CD4-positive, alpha-beta memory T cell (primary cell): ENCODE measurements around the gene RGPD8. TPM values are rescaled to one million over a fixed set of nuclear protein-coding genes. Genes with fewer than 3 reads are reported as not detected.
"Not testable (repeated sequence)": the region's sequence is repeated elsewhere in the genome, so short reads cannot be mapped to it uniquely, and the experiment has no call there.

ENCODE experiments used
- CTCF ChIA-PET: fragments of 350-600 bp; sonication (Branson Sonifier 250); formaldehyde crosslinking; loops from one replicate; lab custom pipeline; 2021; ENCODE audit warnings: inconsistent platforms; ENCODE audit not compliant: partially characterized antibody; lab: Charles Lee
- POLR2A ChIA-PET: fragments of 350-600 bp; sonication (Branson Sonifier 250); formaldehyde crosslinking; loops from one replicate; lab custom pipeline; 2021; ENCODE audit not compliant: partially characterized antibody; lab: Charles Lee
- DNase-seq, 5 donors: peaks; one replicate each; pipeline versions ENCODE4 v3.0.0 to v3.0.0-alpha.2; 2020 to 2022; ENCODE audit warnings: mixed read lengths in 1 of 5
- H3K27ac ChIP-seq: one replicate; pipeline ENCODE4 v1.7.0; 2013; ENCODE audit warnings: low read depth, low read length
- H3K27me3 ChIP-seq: 2 replicates; pipeline ENCODE4 v1.7.0; 2013; ENCODE audit warnings: mild to moderate bottlenecking, low read length, moderate library complexity; ENCODE audit not compliant: insufficient read depth
- H3K36me3 ChIP-seq: 2 replicates; pipeline ENCODE4 v1.7.0; 2013; ENCODE audit warnings: mild to moderate bottlenecking, low read length, moderate library complexity; ENCODE audit not compliant: insufficient read depth
- H3K4me1 ChIP-seq: 2 replicates; pipeline ENCODE4 v1.7.0; 2013; ENCODE audit warnings: mild to moderate bottlenecking, low read length, moderate library complexity; ENCODE audit not compliant: insufficient read depth
- H3K4me3 ChIP-seq, 2 donors: one replicate each; pipeline ENCODE4 v1.7.0; 2013; ENCODE audit warnings: low read length in 2 of 2, mild to moderate bottlenecking in 1 of 2
- H3K9me3 ChIP-seq, 2 donors: one replicate each; pipeline ENCODE4 v1.7.0; 2013; ENCODE audit warnings: low read length in 2 of 2, control low read depth in 1 of 2; ENCODE audit not compliant: control insufficient read depth in 1 of 2
- H3K27ac Mint-ChIP-seq, 7 donors: one replicate each; pipeline ENCODE4 v1.8.0; 2020 to 2021; ENCODE audit warnings: mixed read lengths in 7 of 7, mild to moderate bottlenecking in 6 of 7, inconsistent platforms in 3 of 7, moderate library complexity in 3 of 7
- H3K27me3 Mint-ChIP-seq, 2 donors: one replicate each; pipeline ENCODE4 v1.8.0; 2020 to 2021; ENCODE audit warnings: mixed read lengths in 2 of 2
- H3K36me3 Mint-ChIP-seq, 2 donors: one replicate each; pipeline ENCODE4 v1.8.0; 2020 to 2021; ENCODE audit warnings: mixed read lengths in 2 of 2, inconsistent platforms in 1 of 2, mild to moderate bottlenecking in 1 of 2
- H3K4me1 Mint-ChIP-seq, 4 donors: one replicate each; pipeline ENCODE4 v1.8.0; 2020 to 2021; ENCODE audit warnings: mixed read lengths in 4 of 4, mild to moderate bottlenecking in 1 of 4
- H3K4me3 Mint-ChIP-seq, 8 donors: one replicate each; pipeline ENCODE4 v1.8.0; 2020 to 2021; ENCODE audit warnings: mixed read lengths in 8 of 8, mild to moderate bottlenecking in 7 of 8, moderate library complexity in 6 of 8, inconsistent platforms in 3 of 8
- H3K9me3 Mint-ChIP-seq, 8 donors: one replicate each; pipeline ENCODE4 v1.8.0; 2020 to 2021; ENCODE audit warnings: mixed read lengths in 8 of 8, mild to moderate bottlenecking in 5 of 8, inconsistent platforms in 3 of 8, moderate library complexity in 1 of 8
- intact Hi-C: fragments of 100-400 bp; cut with micrococcal nuclease; formaldehyde crosslinking; loops from one replicate; pipeline ENCODE4 v1.15.1; 2023
- polyA plus RNA-seq, 2 donors: library from polyadenylated mRNA; unstranded; fragments of 300-500 nt; fragmentation: Illumina TruSeq; gene quantifications; one replicate each; pipeline ENCODE4 v1.2.3, GENCODE V29; 2021
- total RNA-seq, 2 experiments: library from RNA; stranded (reverse); gene quantifications; one replicate each; pipeline ENCODE4 v1.2.3, GENCODE V29; 2021

Gene RGPD8
- total and polyA plus RNA-seq, 4 experiments from 2014 or later, result 1.9 to 30.1 (median 17.4) TPM

- peaks cover 2 to 17% (median 10%) of the 10 kb centered on the region in 4 donors for H3K4me1 Mint-ChIP-seq
- H3K9me3 ChIP-seq, CTCF ChIA-PET, H3K27me3 Mint-ChIP-seq, H3K9me3 Mint-ChIP-seq, H3K4me3 Mint-ChIP-seq, H3K36me3 ChIP-seq, DNase-seq, POLR2A ChIA-PET, H3K27ac Mint-ChIP-seq, H3K4me3 ChIP-seq, H3K27me3 ChIP-seq, H3K36me3 Mint-ChIP-seq, H3K27ac ChIP-seq, H3K4me1 ChIP-seq, intact Hi-C loops: not testable (repeated sequence)
These were observed 2.4 kb upstream of the RGPD8 start for GRCh38 chr2:112435716-112436431.

- CTCF ChIA-PET, POLR2A ChIA-PET, H3K4me3 ChIP-seq, H3K27ac ChIP-seq, H3K4me1 ChIP-seq, H3K36me3 Mint-ChIP-seq, H3K36me3 ChIP-seq, H3K9me3 ChIP-seq, H3K27me3 Mint-ChIP-seq, H3K9me3 Mint-ChIP-seq, H3K27me3 ChIP-seq, DNase-seq: not testable (repeated sequence)
- Mint-ChIP-seq H3K4me1 (peaks cover 3 to 25% (median 12%) of the 10 kb centered on the region in 4 donors), H3K27ac (peak overlapping the region in 2 of 7 donors; percentile 61 to 62), H3K4me3 (peak overlapping the region in 1 of 8 donors; percentile 51)
- intact Hi-C loops, result loop anchor here (5.0 kb wide), 1 partner anchor 248 kb away; no protein-coding TSS in a partner anchor
These were observed 1.7 kb upstream of the RGPD8 start for GRCh38 chr2:112434890-112435715.

- Histone ChIP-seq H3K27me3 (no peaks in the 10 kb centered on the region), H3K27ac (no peak overlapping the region), H3K4me1 (peaks cover 9% of the 10 kb centered on the region), H3K4me3 (no peak overlapping the region), H3K9me3 (no peaks in the 10 kb centered on the region), H3K36me3 (no peaks in the 10 kb centered on the region)
- ChIA-PET POLR2A (interaction anchor here (0.6 to 1.2 kb wide), 2 partner anchors 160 to 175 kb away, joined by 3 read pairs; no protein-coding TSS in a partner anchor), CTCF (interaction anchor here (0.7 to 1.3 kb wide), 3 partner anchors 47 to 379 kb away, joined by 3 to 4 read pairs (median 3); no protein-coding TSS in a partner anchor)
- Mint-ChIP-seq H3K4me1 (peaks cover 6 to 29% (median 15%) of the 10 kb centered on the region in 4 donors), H3K36me3 (peaks cover 0 to 2% of the 10 kb centered on the region in 2 donors), H3K9me3 (peaks cover 0 to 2% (median 0%) of the 10 kb centered on the region in 8 donors), H3K27me3 (peaks cover 5 to 9% of the 10 kb centered on the region in 2 donors), H3K27ac (peak overlapping the region in 2 of 7 donors; percentile 27 to 35), H3K4me3 (peak overlapping the region in 1 of 8 donors; percentile 16)
- intact Hi-C loops, result loop anchor here (2.0 to 5.0 kb wide), 2 partner anchors 175 to 247 kb away; no protein-coding TSS in a partner anchor
- peak in 1 of 5 donors; percentile 9 for DNase-seq
These were observed 686 bp upstream of the RGPD8 start for GRCh38 chr2:112433932-112434730.

- intact Hi-C loops, result loop anchor here (2.0 to 5.0 kb wide), 2 partner anchors 174 to 246 kb away; no protein-coding TSS in a partner anchor
These were observed 538 bp downstream of the RGPD8 start for GRCh38 chr2:112432735-112433479.

GRCh38 chr2:112432390-112432734 lies 1.1 kb downstream of the RGPD8 start:
- H3K4me3 Mint-ChIP-seq, result peak overlapping the region; percentile 73 to 89 (median 81)
- H3K36me3 Mint-ChIP-seq, H3K36me3 ChIP-seq, H3K4me1 ChIP-seq, H3K9me3 Mint-ChIP-seq, POLR2A ChIA-PET, H3K9me3 ChIP-seq, H3K27me3 ChIP-seq, H3K27me3 Mint-ChIP-seq: not testable (repeated sequence)
- intact Hi-C loops, result loop anchor here (2.0 to 5.0 kb wide), 2 partner anchors 174 to 245 kb away; no protein-coding TSS in a partner anchor
- peak overlapping the region in 6 of 7 donors; percentile 61 to 87 (median 76) for H3K27ac Mint-ChIP-seq
- peak in 2 of 5 donors; percentile 8 to 30 for DNase-seq
- Histone ChIP-seq H3K4me3 (peak overlapping the region in 1 of 2 donors; percentile 28), H3K27ac (peak overlapping the region; percentile 46)
- H3K4me1 Mint-ChIP-seq, result peaks cover 6 to 29% (median 15%) of the 10 kb centered on the region in 4 donors
- CTCF ChIA-PET, result interaction anchor here (1.2 to 1.3 kb wide), 2 partner anchors 152 to 311 kb away, joined by 3 to 5 read pairs; partner anchors contain the start of gene CHCHD5

More at GRCh38 chr2:112432735-112433479, 538 bp downstream of the RGPD8 start:
- ChIA-PET CTCF (interaction anchor here (0.6 to 1.3 kb wide), 8 partner anchors 48 to 509 kb away, joined by 3 to 5 read pairs (median 3); partner anchors contain the start of gene CHCHD5), POLR2A (interaction anchor here (1.2 kb wide), 1 partner anchor 173 kb away, joined by 3 read pairs; no protein-coding TSS in a partner anchor)
- H3K27ac ChIP-seq, result peak overlapping the region; percentile 46
- not testable (repeated sequence) for H3K4me3 ChIP-seq, H3K36me3 Mint-ChIP-seq, H3K9me3 Mint-ChIP-seq, H3K4me1 ChIP-seq, H3K27me3 Mint-ChIP-seq, H3K27me3 ChIP-seq, H3K9me3 ChIP-seq, H3K36me3 ChIP-seq
- Mint-ChIP-seq H3K4me1 (peaks cover 6 to 29% (median 15%) of the 10 kb centered on the region in 4 donors), H3K27ac (peak overlapping the region; percentile 61 to 87 (median 82)), H3K4me3 (peak overlapping the region; percentile 73 to 89 (median 82))
- DNase-seq, result peak; percentile 37 to 60 (median 52)
